K562 (cell line): Measurements from ENCODE around the gene SBDS. TPM values are rescaled to one million over a fixed set of nuclear protein-coding genes. Genes with fewer than 3 reads are reported as not detected.

Experiments used
- ATAC-seq: fragments of 200-7000 bp; cut with Tn5 transposase; 3 replicates; pipeline ENCODE4 v1.9.1; 2020; ENCODE audit warnings: moderate library complexity
- BruUV-seq: library from RNA; stranded (reverse); fragments of 400-500 nt; replicated peaks from 2 replicates; lab custom pipeline; 2021; lab: Mats Ljungman, UMichigan
- CTCF ChIA-PET: fragments of 300-600 bp; formaldehyde crosslinking; extraction: SDS; loops from one replicate; lab custom pipeline; 2021; ENCODE audit warnings: low intra/inter-chr PET ratio; lab: Yijun Ruan, JAX
- POLR2A ChIA-PET: fragments of 300-600, 350-650 bp; sonication (Branson Sonifier 250); formaldehyde crosslinking; extraction: SDS; loops from one replicate; lab custom pipeline; 2021; ENCODE audit warnings: antibody characterized with exemption, inconsistent platforms; lab: Yijun Ruan, JAX
- DNase-seq, 4 experiments: peaks; one replicate each; pipeline versions ENCODE4 v3.0.0 to v3.0.0-alpha.2; 2011 to 2018; ENCODE audit warnings: low spot score in 3 of 4, mixed read lengths in 3 of 4; ENCODE audit errors: extremely low read depth in 1 of 4
- FAIRE-seq: peaks from 2 replicates; lab custom pipeline; 2011; peaks lifted over from hg19 to GRCh38; lab: Jason Lieb, UNC
- H2AFZ ChIP-seq: 2 replicates; pipeline ENCODE4 v1.6.0; 2011; ENCODE audit warnings: low read depth, low read length, control low read depth, inconsistent platforms
- H3K27ac ChIP-seq: fragments of 200-600 bp; 3 replicates; pipeline ENCODE4 v1.8.0; 2011; ENCODE audit warnings: low read depth, mild to moderate bottlenecking, control low read depth, inconsistent platforms, low read length, moderate library complexity, mixed read lengths; ENCODE audit errors: extremely low read depth
- H3K27me3 ChIP-seq, 2 experiments: fragments of 300-600 bp in 1 of 2; 2 replicates in 1 of 2; 3 replicates in 1 of 2; pipeline versions ENCODE4 v1.6.0 to v1.8.0; 2011; ENCODE audit warnings: inconsistent platforms in 2 of 2, low read length in 2 of 2, mild to moderate bottlenecking in 1 of 2, mixed read lengths in 1 of 2, moderate library complexity in 1 of 2; ENCODE audit not compliant: control insufficient read depth in 2 of 2, insufficient read depth in 2 of 2
- H3K36me3 ChIP-seq: fragments of 300-600 bp; 3 replicates; pipeline ENCODE4 v1.8.0; 2011; ENCODE audit warnings: mild to moderate bottlenecking, low read length, inconsistent platforms; ENCODE audit not compliant: control insufficient read depth, insufficient read depth
- H3K4me1 ChIP-seq, 2 experiments: fragments of 200-600 bp in 1 of 2; replicated peaks in 1 of 2; 2 replicates in 1 of 2; 3 replicates in 1 of 2; pipeline versions ENCODE4 v1.5.1 to v1.8.0; 2011; ENCODE audit warnings: inconsistent platforms in 2 of 2, low read length in 2 of 2, mild to moderate bottlenecking in 1 of 2, mixed read lengths in 1 of 2, moderate library complexity in 1 of 2; ENCODE audit not compliant: control insufficient read depth in 2 of 2, insufficient read depth in 2 of 2
- H3K4me2 ChIP-seq: 2 replicates; pipeline ENCODE4 v1.6.1; 2011; ENCODE audit warnings: low read length, control low read depth, inconsistent platforms, mixed read lengths; ENCODE audit not compliant: insufficient read depth
- H3K4me3 ChIP-seq: fragments of 200-600 bp; sonication (generic), shearing (Covaris generic); 2 replicates; pipeline ENCODE4 v1.5.1; 2016; ENCODE audit warnings: control low read depth, inconsistent platforms
- H3K79me2 ChIP-seq: fragments of 200-600 bp; 3 replicates; pipeline ENCODE4 v1.8.0; 2011; ENCODE audit warnings: low read length, inconsistent platforms; ENCODE audit not compliant: control insufficient read depth, insufficient read depth
- H3K9ac ChIP-seq, 2 experiments: 2 replicates each; pipeline versions ENCODE4 v1.6.0 to v1.6.1; 2011; ENCODE audit warnings: low read depth in 2 of 2, low read length in 2 of 2, control low read depth in 1 of 2, inconsistent platforms in 1 of 2, mild to moderate bottlenecking in 1 of 2, mixed read lengths in 1 of 2; ENCODE audit not compliant: insufficient read depth in 1 of 2
- H3K9me1 ChIP-seq: one replicate; pipeline ENCODE4 v1.6.0; 2011; ENCODE audit warnings: inconsistent platforms, mild to moderate bottlenecking, low read length, moderate library complexity; ENCODE audit not compliant: control insufficient read depth, insufficient read depth
- H3K9me3 ChIP-seq: replicated peaks from 2 replicates; pipeline ENCODE4 v1.5.1; 2011; ENCODE audit warnings: low read depth, low read length, inconsistent platforms; ENCODE audit not compliant: control insufficient read depth, insufficient read depth
- H4K20me1 ChIP-seq: replicated peaks from 2 replicates; pipeline ENCODE4 v1.6.1; 2011; ENCODE audit warnings: low read length, inconsistent platforms, mixed read lengths; ENCODE audit not compliant: control insufficient read depth, insufficient read depth
- ELF4 ChIP-seq: fragments of 450-650 bp; formaldehyde crosslinking; IDR thresholded peaks from 2 replicates; pipeline ENCODE4 v1.4.0; 2022; ENCODE audit warnings: missing genetic modification characterization
- GTF3C2 ChIP-seq: IDR thresholded peaks from 3 replicates; pipeline ENCODE4 v1.6.1; 2011; ENCODE audit warnings: borderline replicate concordance, mild to moderate bottlenecking, moderate library complexity; ENCODE audit not compliant: insufficient read length; ENCODE audit errors: extremely low read depth
- IRF1 ChIP-seq: sonication (generic); formaldehyde crosslinking; IDR thresholded peaks from 2 replicates; pipeline ENCODE4 v1.8.0; 2022; ENCODE audit warnings: missing genetic modification reagents, mild to moderate bottlenecking, borderline replicate concordance
- MIER1 ChIP-seq: fragments of 450-650 bp; IDR thresholded peaks from 2 replicates; pipeline ENCODE4 v1.6.1; 2016; ENCODE audit warnings: antibody characterized with exemption, mild to moderate bottlenecking, low read depth
- MLLT1 ChIP-seq, 2 experiments: fragments of 450-650 bp; IDR thresholded peaks; 2 replicates each; pipeline ENCODE4 v1.6.1; 2016
- WGBS: fragments of 100-300 bp; shearing (Covaris generic); methylation state at CpG from one replicate; pipeline ENCODE4 v1.1.6; 2016; ENCODE audit warnings: low coverage, mixed read lengths; ENCODE audit not compliant: insufficient coverage; ENCODE audit errors: missing lambda C conversion rate; 5-methylcytosine and 5-hydroxymethylcytosine counted together
- in situ Hi-C: fragments of 300-500 bp; cut with MboI; formaldehyde crosslinking; loops from 4 replicates; pipeline ENCODE4 v1.15.0; 2018; ENCODE audit warnings: inconsistent platforms, mixed read lengths
- intact Hi-C: fragments of 100-400 bp; cut with micrococcal nuclease; formaldehyde crosslinking; loops from 2 replicates; pipeline ENCODE4 v1.14.2; 2022
- polyA plus RNA-seq, 8 experiments: library from polyadenylated mRNA; depleted of rRNA in 4 of 8; stranded (reverse) in 5 of 8; unstranded in 3 of 8; fragments of >200 nt; fragmentation: Nextera tagmentation in 2 of 8; fragmentation: Illumina TruSeq in 1 of 8; extraction: Ambion mirVana in 2 of 8; extraction: Trizol in 1 of 8; gene quantifications; 2 replicates each; pipeline versions ENCODE4 v1.2.1 to v1.2.3, GENCODE V29; 2011 to 2014; ENCODE audit warnings: inconsistent platforms in 1 of 8, missing spikeins in 1 of 8
- total RNA-seq, 7 experiments: library from RNA; depleted of rRNA in 6 of 7; stranded (reverse); fragments of >200 nt in 6 of 7; fragmentation: Illumina TruSeq in 2 of 7; extraction: Trizol in 2 of 7; gene quantifications; 2 replicates each; pipeline versions ENCODE4 v1.2.1 to v1.2.3, GENCODE V29; 2011 to 2021; ENCODE audit warnings: low replicate concordance in 1 of 7

The SBDS gene
- total and polyA plus RNA-seq, 9 of the 15 experiments (the other 6 are each of a cell fraction or from before 2014, with no cell fraction given): 105 to 174 (median 117) TPM

DNA sequence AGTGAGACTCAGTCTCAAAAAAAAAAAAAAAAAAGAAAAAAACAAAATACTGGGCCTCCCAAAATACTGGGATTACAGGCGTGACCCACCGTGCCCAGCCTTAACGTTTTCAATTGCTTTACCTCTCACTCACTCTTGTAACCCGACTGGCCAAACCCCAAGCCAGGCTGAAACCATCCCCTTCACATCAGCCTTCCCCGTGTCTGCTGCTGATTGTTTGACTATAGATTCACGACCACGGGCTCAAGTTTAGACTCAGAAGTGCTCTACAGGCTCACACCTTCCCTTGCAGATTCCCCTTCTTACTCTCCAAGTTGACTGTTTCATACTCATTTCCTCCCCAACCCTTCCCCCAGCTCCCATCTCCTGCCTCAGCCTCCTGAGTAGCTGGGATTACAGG lies 23.6 kb upstream of the SBDS start:
- ChIA-PET POLR2A (interaction anchor here (1.1 to 1.2 kb wide), 2 partner anchors 287 to 390 kb away, joined by 3 read pairs; partner anchors contain the start of gene KCTD7), CTCF (no interaction called here)
- Histone ChIP-seq H3K4me2 (no peak overlapping the region), H2AFZ (no peak overlapping the region), H3K9ac (peak overlapping the region in 1 of 2 experiments; percentile 61; a peak in 2 of 4 replicates), H3K4me3 (no peak overlapping the region), H3K79me2 (no peaks in the 10 kb centered on the region), H3K9me1 (no peaks in the 10 kb centered on the region), H3K36me3 (peaks cover 78% of the 10 kb centered on the region), H3K27ac (peak overlapping the region; percentile 78), H4K20me1 (no peaks in the 10 kb centered on the region), H3K9me3 (no peaks in the 10 kb centered on the region), H3K27me3 (no peaks in the 10 kb centered on the region), H3K4me1 (peaks cover 5 to 13% of the 10 kb centered on the region in 2 experiments; a peak in 4 of 5 replicates)
- in situ Hi-C loops: no loop called here
- no TSS peak for BruUV-seq
- ATAC-seq (peak; percentile 12), DNase-seq (no peak), FAIRE-seq (no peak)
- 73% methylated on average over 7 of the region's 7 CpGs for WGBS
- intact Hi-C loops: no loop called here
- TF ChIP-seq MLLT1 (IDR thresholded peaks at IDR 0.05): peak in 1 of 2 experiments; percentile 53; a peak in 1 of 4 replicates
- no peak for TF ChIP-seq MIER1
- TF ChIP-seq ELF4 (CRISPR knock-in tag): no peak
- TF ChIP-seq IRF1: no peak
- TF ChIP-seq GTF3C2: no peak
